CD8-positive, alpha-beta memory T cell (primary cell): ENCODE measurements around the gene SH3BP5L. TPM values are rescaled to one million over a fixed set of nuclear protein-coding genes. Genes with fewer than 3 reads are reported as not detected.

Experiments used
- CTCF ChIA-PET: fragments of 350-600 bp; sonication (Branson Sonifier 250); formaldehyde crosslinking; loops from one replicate; lab custom pipeline; 2021; ENCODE audit warnings: antibody characterized with exemption; lab: Charles Lee
- POLR2A ChIA-PET: fragments of 350-600 bp; sonication (Branson Sonifier 250); formaldehyde crosslinking; loops from one replicate; lab custom pipeline; 2021; ENCODE audit warnings: antibody characterized with exemption; lab: Charles Lee
- DNase-seq, 5 donors: peaks; one replicate each; pipeline versions ENCODE4 v3.0.0 to v3.0.0-alpha.2; 2020 to 2022; ENCODE audit warnings: mixed read lengths in 1 of 5
- H3K27ac ChIP-seq: one replicate; pipeline ENCODE4 v1.7.0; 2013; ENCODE audit warnings: low read depth, mild to moderate bottlenecking, low read length, moderate library complexity
- H3K27me3 ChIP-seq: 2 replicates; pipeline ENCODE4 v1.7.0; 2013; ENCODE audit warnings: low read length, mild to moderate bottlenecking; ENCODE audit not compliant: insufficient read depth, poor library complexity, severe bottlenecking
- H3K36me3 ChIP-seq: 2 replicates; pipeline ENCODE4 v1.7.0; 2013; ENCODE audit warnings: mild to moderate bottlenecking, low read length, moderate library complexity; ENCODE audit not compliant: insufficient read depth
- H3K4me1 ChIP-seq: 2 replicates; pipeline ENCODE4 v1.7.0; 2013; ENCODE audit warnings: mild to moderate bottlenecking, low read length, moderate library complexity; ENCODE audit not compliant: insufficient read depth
- H3K4me3 ChIP-seq: 2 replicates; pipeline ENCODE4 v1.7.0; 2013; ENCODE audit warnings: mild to moderate bottlenecking, low read length
- H3K9me3 ChIP-seq: 2 replicates; pipeline ENCODE4 v1.7.0; 2013; ENCODE audit warnings: mild to moderate bottlenecking, low read length
- H3K27ac Mint-ChIP-seq, 8 donors: one replicate each; pipeline ENCODE4 v1.8.0; 2020 to 2021; ENCODE audit warnings: mixed read lengths in 8 of 8, mild to moderate bottlenecking in 6 of 8, inconsistent platforms in 3 of 8, moderate library complexity in 3 of 8
- H3K27me3 Mint-ChIP-seq, 2 donors: one replicate each; pipeline ENCODE4 v1.8.0; 2020 to 2021; ENCODE audit warnings: mixed read lengths in 2 of 2, mild to moderate bottlenecking in 1 of 2, moderate library complexity in 1 of 2
- H3K36me3 Mint-ChIP-seq, 3 donors: one replicate each; pipeline ENCODE4 v1.8.0; 2020 to 2021; ENCODE audit warnings: mixed read lengths in 3 of 3, inconsistent platforms in 1 of 3, mild to moderate bottlenecking in 1 of 3
- H3K4me1 Mint-ChIP-seq, 3 donors: one replicate each; pipeline ENCODE4 v1.8.0; 2020 to 2021; ENCODE audit warnings: mixed read lengths in 3 of 3, inconsistent platforms in 1 of 3, mild to moderate bottlenecking in 1 of 3
- H3K4me3 Mint-ChIP-seq, 7 donors: one replicate each; pipeline ENCODE4 v1.8.0; 2020 to 2021; ENCODE audit warnings: mixed read lengths in 7 of 7, mild to moderate bottlenecking in 6 of 7, moderate library complexity in 4 of 7, inconsistent platforms in 2 of 7
- H3K9me3 Mint-ChIP-seq, 5 donors: one replicate each; pipeline ENCODE4 v1.8.0; 2020 to 2022; ENCODE audit warnings: mixed read lengths in 5 of 5, mild to moderate bottlenecking in 3 of 5, moderate library complexity in 2 of 5, inconsistent platforms in 1 of 5
- polyA plus RNA-seq: library from polyadenylated mRNA; unstranded; fragments of 300-500 nt; fragmentation: Illumina TruSeq; gene quantifications from one replicate; pipeline ENCODE4 v1.2.3, GENCODE V29; 2021
- total RNA-seq, 2 experiments: library from RNA; stranded (reverse); gene quantifications; one replicate each; pipeline ENCODE4 v1.2.3, GENCODE V29; 2021

SH3BP5L gene
- total and polyA plus RNA-seq, 3 experiments from 2014 or later: 3.8 to 21.8 (median 20.1) TPM

GRCh38 chr1:248850124-248850523 is 24.4 kb upstream of the SH3BP5L start:
- Mint-ChIP-seq H3K27ac (peak overlapping the region in 4 of 8 donors; percentile 1 to 95 (median 16)), H3K4me1 (no peaks in the 10 kb centered on the region), H3K4me3 (no peak overlapping the region), H3K9me3 (no peaks in the 10 kb centered on the region), H3K27me3 (no peaks in the 10 kb centered on the region), H3K36me3 (peaks cover 5 to 51% (median 8%) of the 10 kb centered on the region in 3 donors)
- Histone ChIP-seq H3K9me3 (no peaks in the 10 kb centered on the region), H3K27ac (no peak overlapping the region), H3K4me1 (peaks cover 29% of the 10 kb centered on the region), H3K27me3 (no peaks in the 10 kb centered on the region), H3K36me3 (peaks cover 20% of the 10 kb centered on the region), H3K4me3 (no peak overlapping the region)
- CTCF ChIA-PET: interaction anchor here (1.3 kb wide), 1 partner anchor 11 kb away, joined by 3 read pairs; no protein-coding TSS in a partner anchor
- no peak for DNase-seq
- POLR2A ChIA-PET: no interaction called here

DNA sequence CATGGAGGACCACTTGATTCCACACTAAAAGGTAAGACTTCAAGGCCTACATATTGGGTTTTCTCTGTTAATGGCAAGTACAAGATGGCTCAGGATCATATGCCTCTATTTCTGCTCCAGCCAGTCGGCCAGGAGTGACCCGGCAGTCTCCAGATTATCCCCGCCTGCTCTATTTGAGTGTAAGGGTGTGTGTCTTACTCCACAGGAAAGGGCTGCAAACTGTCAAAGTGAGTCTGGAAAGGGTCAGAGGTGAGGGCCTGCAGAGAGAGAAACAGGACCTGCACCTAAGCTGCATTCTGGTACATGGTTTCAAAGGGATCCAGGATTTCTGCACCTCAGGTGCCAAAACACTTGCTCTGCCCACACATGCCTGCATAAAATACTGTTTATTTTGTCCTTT is 23.9 kb upstream of the SH3BP5L start:
- Histone ChIP-seq H3K4me1 (peaks cover 24% of the 10 kb centered on the region), H3K27ac (no peak overlapping the region)
- H3K9me3 Mint-ChIP-seq: no peaks in the 10 kb centered on the region

DNA sequence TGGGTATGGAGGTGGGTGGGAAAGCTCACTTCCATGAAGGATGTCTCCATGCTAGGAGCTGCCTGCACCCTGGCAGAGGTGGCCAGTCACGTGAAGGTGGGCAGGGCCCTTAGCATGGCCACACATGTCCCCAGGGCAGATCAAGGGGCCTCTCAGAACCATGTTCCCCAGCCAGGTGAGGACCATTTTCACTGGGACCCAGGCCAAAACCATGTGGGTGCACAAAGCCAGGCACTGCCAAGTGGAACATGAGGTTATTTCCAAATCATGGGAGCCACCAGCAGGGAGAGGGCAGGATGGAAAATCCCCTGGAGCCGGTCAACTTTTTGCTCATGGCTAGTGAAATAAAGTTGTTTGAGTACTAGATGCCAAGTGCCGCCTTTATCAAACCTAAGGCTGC is 23.4 kb upstream of the SH3BP5L start:
- peaks cover 5 to 60% (median 8%) of the 10 kb centered on the region in 3 donors for H3K36me3 Mint-ChIP-seq
- H3K9me3 Mint-ChIP-seq: no peaks in the 10 kb centered on the region
- no peaks in the 10 kb centered on the region for H3K9me3 ChIP-seq
- no peaks in the 10 kb centered on the region for H3K27me3 ChIP-seq
- H3K27ac ChIP-seq: no peak overlapping the region
- H3K4me1 Mint-ChIP-seq: no peaks in the 10 kb centered on the region
- ChIA-PET CTCF (no interaction called here), POLR2A (no interaction called here)
- H3K4me3 Mint-ChIP-seq: no peak overlapping the region
- H3K4me1 ChIP-seq: peaks cover 19% of the 10 kb centered on the region
- no peak overlapping the region for H3K4me3 ChIP-seq
- H3K36me3 ChIP-seq: peaks cover 20% of the 10 kb centered on the region
- DNase-seq: no peak
- no peaks in the 10 kb centered on the region for H3K27me3 Mint-ChIP-seq
- H3K27ac Mint-ChIP-seq: peak overlapping the region in 3 of 8 donors; percentile 4 to 80 (median 52)

More for the DNA sequence above, 23.9 kb upstream of the SH3BP5L start:
- Mint-ChIP-seq H3K36me3 (peaks cover 5 to 55% (median 8%) of the 10 kb centered on the region in 3 donors), H3K27me3 (no peaks in the 10 kb centered on the region), H3K4me1 (no peaks in the 10 kb centered on the region), H3K4me3 (no peak overlapping the region), H3K27ac (peak overlapping the region in 2 of 8 donors; percentile 7 to 95)
- H3K4me3 ChIP-seq: no peak overlapping the region
- DNase-seq: no peak
- H3K36me3 ChIP-seq: peaks cover 20% of the 10 kb centered on the region
- ChIA-PET CTCF (interaction anchor here (1.3 kb wide), 1 partner anchor 10 kb away, joined by 3 read pairs; no protein-coding TSS in a partner anchor), POLR2A (no interaction called here)
- H3K9me3 ChIP-seq: no peaks in the 10 kb centered on the region
- H3K27me3 ChIP-seq: no peaks in the 10 kb centered on the region

- ChIA-PET POLR2A (no interaction called here), CTCF (no interaction called here)
- Mint-ChIP-seq H3K27ac (peak overlapping the region in 2 of 8 donors; percentile 50 to 80), H3K36me3 (peaks cover 5 to 63% (median 8%) of the 10 kb centered on the region in 3 donors), H3K4me3 (no peak overlapping the region), H3K9me3 (no peaks in the 10 kb centered on the region), H3K4me1 (no peaks in the 10 kb centered on the region), H3K27me3 (no peaks in the 10 kb centered on the region)
- no peak for DNase-seq
- H3K36me3 ChIP-seq: peaks cover 20% of the 10 kb centered on the region
- H3K9me3 ChIP-seq: no peaks in the 10 kb centered on the region
- H3K4me1 ChIP-seq: peaks cover 14% of the 10 kb centered on the region
- H3K27ac ChIP-seq: no peak overlapping the region
- no peak overlapping the region for H3K4me3 ChIP-seq
- H3K27me3 ChIP-seq: no peaks in the 10 kb centered on the region
These were observed 22.9 kb upstream of the SH3BP5L start for GRCh38 chr1:248848602-248849001.

DNA sequence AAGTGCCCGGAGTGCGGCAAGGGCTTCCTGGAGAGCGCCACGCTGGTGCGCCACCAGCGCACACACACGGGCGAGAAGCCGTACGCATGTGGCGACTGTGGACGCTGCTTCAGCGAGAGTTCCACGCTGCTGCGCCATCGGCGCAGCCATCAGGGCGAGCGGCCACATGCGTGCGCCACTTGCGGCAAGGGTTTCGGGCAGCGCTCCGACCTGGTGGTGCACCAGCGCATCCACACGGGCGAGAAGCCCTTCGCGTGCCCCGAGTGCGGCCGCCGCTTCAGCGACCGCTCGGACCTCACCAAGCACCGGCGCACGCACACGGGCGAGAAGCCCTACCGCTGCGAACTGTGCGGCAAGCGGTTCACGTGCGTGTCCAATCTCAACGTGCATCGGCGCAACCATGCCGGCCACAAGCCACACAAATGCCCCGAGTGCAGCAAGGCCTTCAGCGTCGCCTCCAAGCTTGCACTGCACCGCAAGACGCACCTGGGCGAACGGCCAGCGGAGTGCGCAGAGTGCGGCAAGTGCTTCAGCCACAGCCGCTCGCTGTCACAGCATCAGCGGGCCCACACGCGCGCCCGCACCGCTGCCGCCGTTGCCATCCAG is 22.3 kb upstream of the SH3BP5L start:
- Histone ChIP-seq H3K36me3 (peaks cover 20% of the 10 kb centered on the region), H3K4me3 (no peak overlapping the region), H3K9me3 (no peaks in the 10 kb centered on the region), H3K27me3 (no peaks in the 10 kb centered on the region), H3K4me1 (peaks cover 9% of the 10 kb centered on the region), H3K27ac (no peak overlapping the region)
- ChIA-PET CTCF (no interaction called here), POLR2A (no interaction called here)
- peaks cover 0 to under 1% (median 0%) of the 10 kb centered on the region in 3 donors for H3K4me1 Mint-ChIP-seq
- no peaks in the 10 kb centered on the region for H3K9me3 Mint-ChIP-seq
- H3K36me3 Mint-ChIP-seq: peaks cover 5 to 65% (median 8%) of the 10 kb centered on the region in 3 donors
- no peak for DNase-seq
- no peak overlapping the region for H3K4me3 Mint-ChIP-seq
- peak overlapping the region in 1 of 8 donors; percentile 50 for H3K27ac Mint-ChIP-seq
- H3K27me3 Mint-ChIP-seq: no peaks in the 10 kb centered on the region

DNA sequence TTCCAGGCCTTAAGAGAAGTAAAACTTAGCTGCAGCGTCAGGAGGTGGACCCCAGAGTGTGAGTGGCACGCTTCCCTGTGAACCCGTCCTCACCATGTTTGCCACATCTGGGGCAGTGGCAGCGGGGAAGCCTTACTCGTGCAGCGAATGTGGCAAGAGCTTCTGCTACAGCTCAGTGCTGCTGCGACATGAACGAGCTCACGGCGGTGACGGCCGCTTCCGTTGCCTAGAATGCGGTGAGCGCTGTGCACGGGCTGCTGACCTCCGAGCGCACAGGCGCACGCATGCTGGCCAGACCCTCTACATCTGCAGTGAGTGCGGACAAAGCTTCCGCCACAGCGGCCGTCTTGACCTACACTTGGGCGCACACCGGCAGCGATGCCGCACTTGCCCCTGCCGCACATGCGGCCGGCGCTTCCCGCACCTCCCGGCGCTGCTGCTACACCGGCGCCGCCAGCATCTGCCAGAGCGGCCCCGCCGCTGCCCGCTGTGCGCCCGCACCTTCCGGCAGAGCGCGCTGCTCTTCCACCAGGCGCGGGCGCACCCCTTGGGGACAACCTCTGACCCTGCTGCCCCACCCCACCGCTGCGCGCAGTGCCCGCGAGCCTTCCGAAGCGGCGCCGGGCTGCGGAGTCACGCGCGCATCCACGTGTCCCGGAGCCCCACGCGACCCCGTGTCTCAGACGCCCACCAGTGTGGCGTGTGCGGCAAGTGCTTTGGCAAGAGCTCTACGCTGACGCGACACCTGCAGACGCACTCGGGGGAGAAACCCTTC is 21.7 kb upstream of the SH3BP5L start:
- peak in 1 of 5 donors; percentile 28 for DNase-seq

DNA sequence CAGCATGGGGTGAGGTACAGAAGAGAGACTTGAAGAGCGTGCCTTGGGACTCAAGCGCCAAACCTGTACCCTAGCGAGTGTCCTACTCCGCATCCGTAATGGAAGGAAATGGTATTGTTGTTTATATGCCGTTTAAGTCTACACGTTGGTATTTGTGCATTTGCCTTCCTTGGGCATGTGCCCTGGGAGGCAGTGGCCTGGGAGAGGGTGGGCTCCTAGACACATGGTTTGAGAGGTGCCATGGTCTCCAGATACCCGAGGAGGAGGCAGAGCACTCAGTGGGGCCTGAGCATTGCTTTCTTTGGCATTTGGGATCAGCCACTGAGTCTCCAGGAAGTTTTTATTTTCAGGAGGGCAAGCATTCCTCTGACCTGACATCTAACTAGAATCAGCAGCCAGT is 18.8 kb upstream of the SH3BP5L start:
- peak in 1 of 5 donors; percentile 23 for DNase-seq
- Histone ChIP-seq H3K27ac (no peak overlapping the region), H3K9me3 (no peaks in the 10 kb centered on the region), H3K4me1 (peaks cover 17% of the 10 kb centered on the region), H3K36me3 (peaks cover 20% of the 10 kb centered on the region), H3K4me3 (no peak overlapping the region), H3K27me3 (no peaks in the 10 kb centered on the region)
- H3K4me3 Mint-ChIP-seq: no peak overlapping the region
- ChIA-PET POLR2A (no interaction called here), CTCF (interaction anchor here (0.8 to 1.3 kb wide), 2 partner anchors 14 to 18 kb away, joined by 3 to 4 read pairs; partner anchors contain the start of genes SH3BP5L and ZNF692)
- H3K36me3 Mint-ChIP-seq: peaks cover 5 to 62% (median 8%) of the 10 kb centered on the region in 3 donors
- no peaks in the 10 kb centered on the region for H3K27me3 Mint-ChIP-seq
- H3K9me3 Mint-ChIP-seq: no peaks in the 10 kb centered on the region
- H3K4me1 Mint-ChIP-seq: peaks cover 16 to 32% (median 28%) of the 10 kb centered on the region in 3 donors
- no peak overlapping the region for H3K27ac Mint-ChIP-seq

More for the DNA sequence above, 21.7 kb upstream of the SH3BP5L start:
- Mint-ChIP-seq H3K27ac (no peak overlapping the region), H3K27me3 (no peaks in the 10 kb centered on the region), H3K36me3 (peaks cover 5 to 68% (median 8%) of the 10 kb centered on the region in 3 donors), H3K4me3 (no peak overlapping the region), H3K4me1 (peaks cover 2 to 4% (median 2%) of the 10 kb centered on the region in 3 donors), H3K9me3 (no peaks in the 10 kb centered on the region)
- peaks cover 2% of the 10 kb centered on the region for H3K4me1 ChIP-seq
- H3K4me3 ChIP-seq: no peak overlapping the region
- H3K27ac ChIP-seq: no peak overlapping the region
- no peaks in the 10 kb centered on the region for H3K27me3 ChIP-seq
- CTCF ChIA-PET: no interaction called here
- H3K36me3 ChIP-seq: peaks cover 20% of the 10 kb centered on the region
- no peaks in the 10 kb centered on the region for H3K9me3 ChIP-seq
- POLR2A ChIA-PET: no interaction called here

- Mint-ChIP-seq H3K27ac (peak overlapping the region in 1 of 8 donors; percentile 47), H3K4me3 (no peak overlapping the region), H3K36me3 (peaks cover 1 to 57% (median 4%) of the 10 kb centered on the region in 3 donors), H3K27me3 (no peaks in the 10 kb centered on the region), H3K9me3 (no peaks in the 10 kb centered on the region), H3K4me1 (peaks cover 24 to 39% (median 36%) of the 10 kb centered on the region in 3 donors)
- ChIA-PET CTCF (interaction anchor here (3.0 kb wide), 1 partner anchor 15 kb away, joined by 15 read pairs; the partner anchor contains the start of gene ZNF692), POLR2A (no interaction called here)
- no peak for DNase-seq
- H3K9me3 ChIP-seq: no peaks in the 10 kb centered on the region
- H3K4me3 ChIP-seq: no peak overlapping the region
- no peaks in the 10 kb centered on the region for H3K27me3 ChIP-seq
- H3K4me1 ChIP-seq: peaks cover 21% of the 10 kb centered on the region
- H3K27ac ChIP-seq: no peak overlapping the region
- peaks cover 16% of the 10 kb centered on the region for H3K36me3 ChIP-seq
These were observed 18.0 kb upstream of the SH3BP5L start for GRCh38 chr1:248843687-248844086.
